ENCODE data around the gene FNTB. TPM values are rescaled to one million over a fixed set of nuclear protein-coding genes. Genes with fewer than 3 reads are reported as not detected.

Gene FNTB
- total and polyA plus RNA-seq, 2 experiments from 2014 or later: 8.6 to 12.5 TPM

GRCh38 chr14:64939817-64940190 is 46.9 kb upstream of the FNTB start:
- Mint-ChIP-seq H3K27me3 (ENCODE audit: insufficient read depth, low read depth, poor library complexity) (peaks cover 3% of the 10 kb centered on the region), H3K36me3 (ENCODE audit: low read depth) (no peaks in the 10 kb centered on the region), H3K4me1 (peaks cover 23% of the 10 kb centered on the region), H3K9me3 (no peaks in the 10 kb centered on the region), H3K27ac (no peak overlapping the region), H3K4me3 (no peak overlapping the region)
- ATAC-seq (no peak), DNase-seq (ENCODE audit: low spot score) (no peak)
- Histone ChIP-seq H3K27ac (ENCODE audit: low read depth) (no peak overlapping the region), H2AFZ (no peak overlapping the region), H3K36me3 (ENCODE audit: insufficient read depth) (no peaks in the 10 kb centered on the region), H3F3A (replicated peaks; ENCODE audit: low read depth) (no peaks in the 10 kb centered on the region), H3K27me3 (ENCODE audit: insufficient read depth) (no peaks in the 10 kb centered on the region), H3K4me3 (no peak overlapping the region), H3K79me2 (replicated peaks; ENCODE audit: insufficient read depth) (no peaks in the 10 kb centered on the region), H3K9me2 (ENCODE audit: insufficient read depth) (no peaks in the 10 kb centered on the region), H4K20me1 (replicated peaks; ENCODE audit: insufficient read depth) (peaks cover 4% of the 10 kb centered on the region; the same call in 1 of the 2 replicates), H3K4me1 (ENCODE audit: insufficient read depth) (peaks cover 21% of the 10 kb centered on the region), H3K4me2 (no peak overlapping the region)
- TF ChIP-seq EZH2 (IDR thresholded peaks at IDR 0.05; ENCODE audit: low read depth, unreplicated experiment) (no peak), JUNB (IDR thresholded peaks at IDR 0.05; ENCODE audit: unreplicated experiment) (no peak), ZNF331 (CRISPR knock-in tag; IDR thresholded peaks at IDR 0.05; ENCODE audit: low read depth) (no peak), STAT1 (IDR thresholded peaks at IDR 0.05; ENCODE audit: unreplicated experiment) (no peak), POLR2AphosphoS5 (IDR thresholded peaks at IDR 0.05; ENCODE audit: low read depth) (no peak), EZH2phosphoT487 (IDR thresholded peaks at IDR 0.05; ENCODE audit: unreplicated experiment) (no peak), NANOG (IDR thresholded peaks at IDR 0.05; ENCODE audit: borderline replicate concordance) (no peak)
- TF ChIP-seq, protein P1, sequence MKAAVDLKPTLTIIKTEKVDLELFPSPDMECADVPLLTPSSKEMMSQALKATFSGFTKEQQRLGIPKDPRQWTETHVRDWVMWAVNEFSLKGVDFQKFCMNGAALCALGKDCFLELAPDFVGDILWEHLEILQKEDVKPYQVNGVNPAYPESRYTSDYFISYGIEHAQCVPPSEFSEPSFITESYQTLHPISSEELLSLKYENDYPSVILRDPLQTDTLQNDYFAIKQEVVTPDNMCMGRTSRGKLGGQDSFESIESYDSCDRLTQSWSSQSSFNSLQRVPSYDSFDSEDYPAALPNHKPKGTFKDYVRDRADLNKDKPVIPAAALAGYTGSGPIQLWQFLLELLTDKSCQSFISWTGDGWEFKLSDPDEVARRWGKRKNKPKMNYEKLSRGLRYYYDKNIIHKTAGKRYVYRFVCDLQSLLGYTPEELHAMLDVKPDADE (IDR thresholded peaks at IDR 0.05): no peak

- Histone ChIP-seq H3K9me2 (ENCODE audit: insufficient read depth) (no peaks in the 10 kb centered on the region), H3K4me3 (no peak overlapping the region), H3F3A (replicated peaks; ENCODE audit: low read depth) (no peaks in the 10 kb centered on the region), H4K20me1 (replicated peaks; ENCODE audit: insufficient read depth) (peaks cover 4% of the 10 kb centered on the region; the same call in 1 of the 2 replicates), H2AFZ (no peak overlapping the region), H3K27ac (ENCODE audit: low read depth) (no peak overlapping the region), H3K4me2 (no peak overlapping the region), H3K27me3 (ENCODE audit: insufficient read depth) (no peaks in the 10 kb centered on the region), H3K4me1 (ENCODE audit: insufficient read depth) (peaks cover 21% of the 10 kb centered on the region), H3K79me2 (replicated peaks; ENCODE audit: insufficient read depth) (no peaks in the 10 kb centered on the region), H3K36me3 (ENCODE audit: insufficient read depth) (no peaks in the 10 kb centered on the region)
- Mint-ChIP-seq H3K27me3 (ENCODE audit: insufficient read depth, low read depth, poor library complexity) (peaks cover 1% of the 10 kb centered on the region), H3K27ac (no peak overlapping the region), H3K4me3 (no peak overlapping the region), H3K4me1 (peaks cover 23% of the 10 kb centered on the region), H3K36me3 (ENCODE audit: low read depth) (no peaks in the 10 kb centered on the region), H3K9me3 (no peaks in the 10 kb centered on the region)
- ATAC-seq (no peak), DNase-seq (ENCODE audit: low spot score) (no peak)
- TF ChIP-seq EZH2phosphoT487 (IDR thresholded peaks at IDR 0.05; ENCODE audit: unreplicated experiment): no peak
- TF ChIP-seq CREB1 (CRISPR knock-in tag; IDR thresholded peaks at IDR 0.05; ENCODE audit: low read depth): no peak
- TF ChIP-seq, protein P2, sequence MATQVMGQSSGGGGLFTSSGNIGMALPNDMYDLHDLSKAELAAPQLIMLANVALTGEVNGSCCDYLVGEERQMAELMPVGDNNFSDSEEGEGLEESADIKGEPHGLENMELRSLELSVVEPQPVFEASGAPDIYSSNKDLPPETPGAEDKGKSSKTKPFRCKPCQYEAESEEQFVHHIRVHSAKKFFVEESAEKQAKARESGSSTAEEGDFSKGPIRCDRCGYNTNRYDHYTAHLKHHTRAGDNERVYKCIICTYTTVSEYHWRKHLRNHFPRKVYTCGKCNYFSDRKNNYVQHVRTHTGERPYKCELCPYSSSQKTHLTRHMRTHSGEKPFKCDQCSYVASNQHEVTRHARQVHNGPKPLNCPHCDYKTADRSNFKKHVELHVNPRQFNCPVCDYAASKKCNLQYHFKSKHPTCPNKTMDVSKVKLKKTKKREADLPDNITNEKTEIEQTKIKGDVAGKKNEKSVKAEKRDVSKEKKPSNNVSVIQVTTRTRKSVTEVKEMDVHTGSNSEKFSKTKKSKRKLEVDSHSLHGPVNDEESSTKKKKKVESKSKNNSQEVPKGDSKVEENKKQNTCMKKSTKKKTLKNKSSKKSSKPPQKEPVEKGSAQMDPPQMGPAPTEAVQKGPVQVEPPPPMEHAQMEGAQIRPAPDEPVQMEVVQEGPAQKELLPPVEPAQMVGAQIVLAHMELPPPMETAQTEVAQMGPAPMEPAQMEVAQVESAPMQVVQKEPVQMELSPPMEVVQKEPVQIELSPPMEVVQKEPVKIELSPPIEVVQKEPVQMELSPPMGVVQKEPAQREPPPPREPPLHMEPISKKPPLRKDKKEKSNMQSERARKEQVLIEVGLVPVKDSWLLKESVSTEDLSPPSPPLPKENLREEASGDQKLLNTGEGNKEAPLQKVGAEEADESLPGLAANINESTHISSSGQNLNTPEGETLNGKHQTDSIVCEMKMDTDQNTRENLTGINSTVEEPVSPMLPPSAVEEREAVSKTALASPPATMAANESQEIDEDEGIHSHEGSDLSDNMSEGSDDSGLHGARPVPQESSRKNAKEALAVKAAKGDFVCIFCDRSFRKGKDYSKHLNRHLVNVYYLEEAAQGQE (IDR thresholded peaks at IDR 0.05; ENCODE audit: unreplicated experiment): no peak
- TF ChIP-seq, protein P1 (IDR thresholded peaks at IDR 0.05): no peak
- TF ChIP-seq JUNB (IDR thresholded peaks at IDR 0.05; ENCODE audit: unreplicated experiment): no peak
- TF ChIP-seq POLR2AphosphoS5 (IDR thresholded peaks at IDR 0.05; ENCODE audit: low read depth): no peak
- TF ChIP-seq ZNF331 (CRISPR knock-in tag; IDR thresholded peaks at IDR 0.05; ENCODE audit: low read depth): no peak
Measured at GRCh38 chr14:64940336-64940910, 46.3 kb upstream of the FNTB start.

All from GM23338 (cell line).